Activated T-helper 2 cell treated with anti-CD3 and anti-CD28 coated beads, Interferon-gamma antibody, Interleukin-2, Interleukin-4, amounts not matched to agents 10 μg/mL and 5 μg/mL and 100 μg/mL, durations not matched to agents 14 hours and 24 hours and 36 hours (primary cell): Measurements from ENCODE around the gene EPB41L1. TPM values are rescaled to one million over a fixed set of nuclear protein-coding genes. Genes with fewer than 3 reads are reported as not detected.

Experiments
- DNase-seq: peaks from one replicate; pipeline ENCODE4 v3.0.0; 2021; ENCODE audit warnings: low spot score
- H3K27ac Mint-ChIP-seq: one replicate; pipeline ENCODE4 v1.8.0; 2021; ENCODE audit warnings: mixed read lengths
- H3K27me3 Mint-ChIP-seq: one replicate; pipeline ENCODE4 v1.8.0; 2021; ENCODE audit warnings: low read depth, mixed read lengths
- H3K36me3 Mint-ChIP-seq: one replicate; pipeline ENCODE4 v1.8.0; 2021; ENCODE audit warnings: low read depth, mixed read lengths
- H3K4me1 Mint-ChIP-seq: one replicate; pipeline ENCODE4 v1.8.0; 2021; ENCODE audit warnings: low read depth, mixed read lengths
- H3K4me3 Mint-ChIP-seq: one replicate; pipeline ENCODE4 v1.8.0; 2021; ENCODE audit warnings: low read depth, mild to moderate bottlenecking, moderate library complexity, mixed read lengths
- H3K9me3 Mint-ChIP-seq: one replicate; pipeline ENCODE4 v1.8.0; 2021; ENCODE audit warnings: mixed read lengths
- intact Hi-C: fragments of 100-400 bp; cut with micrococcal nuclease; formaldehyde crosslinking; loops from one replicate; pipeline ENCODE4 v1.15.1; 2023
- total RNA-seq: library from RNA; stranded (reverse); gene quantifications from 2 replicates; pipeline ENCODE4 v1.2.3, GENCODE V29; 2022

The EPB41L1 gene
- total RNA-seq, 1 donor from 2014 or later, result 0.41 TPM

GRCh38 chr20:36213362-36213761 lies 58.8 kb downstream of the EPB41L1 start:
- Mint-ChIP-seq H3K27me3 (peaks cover 8% of the 10 kb centered on the region), H3K27ac (no peak overlapping the region), H3K36me3 (no peaks in the 10 kb centered on the region), H3K9me3 (no peaks in the 10 kb centered on the region), H3K4me3 (no peak overlapping the region), H3K4me1 (no peaks in the 10 kb centered on the region)
- intact Hi-C loops, result no loop called here
- DNase-seq, result no peak

GRCh38 chr20:36214684-36215256 lies 60.2 kb downstream of the EPB41L1 start:
- Mint-ChIP-seq H3K27me3 (peaks cover 8% of the 10 kb centered on the region), H3K27ac (no peak overlapping the region), H3K4me1 (no peaks in the 10 kb centered on the region), H3K36me3 (no peaks in the 10 kb centered on the region), H3K9me3 (no peaks in the 10 kb centered on the region), H3K4me3 (no peak overlapping the region)
- intact Hi-C loops, result no loop called here
- DNase-seq, result no peak

- no peak for DNase-seq
- H3K27me3 Mint-ChIP-seq, result peaks cover 8% of the 10 kb centered on the region
- no peaks in the 10 kb centered on the region for H3K36me3 Mint-ChIP-seq
- no peak overlapping the region for H3K27ac Mint-ChIP-seq
- intact Hi-C loops, result no loop called here
- no peaks in the 10 kb centered on the region for H3K9me3 Mint-ChIP-seq
- H3K4me3 Mint-ChIP-seq, result no peak overlapping the region
- no peaks in the 10 kb centered on the region for H3K4me1 Mint-ChIP-seq
Measured at GRCh38 chr20:36215778-36216177, 61.2 kb downstream of the EPB41L1 start.

- no peaks in the 10 kb centered on the region for H3K9me3 Mint-ChIP-seq
- peaks cover 8% of the 10 kb centered on the region for H3K27me3 Mint-ChIP-seq
- intact Hi-C loops, result no loop called here
- no peak overlapping the region for H3K4me3 Mint-ChIP-seq
- H3K36me3 Mint-ChIP-seq, result no peaks in the 10 kb centered on the region
- no peak overlapping the region for H3K27ac Mint-ChIP-seq
- DNase-seq, result no peak
- no peaks in the 10 kb centered on the region for H3K4me1 Mint-ChIP-seq
Measured at GRCh38 chr20:36216314-36217025, 61.9 kb downstream of the EPB41L1 start.

- H3K27ac Mint-ChIP-seq, result no peak overlapping the region
- H3K4me1 Mint-ChIP-seq, result no peaks in the 10 kb centered on the region
- H3K9me3 Mint-ChIP-seq, result no peaks in the 10 kb centered on the region
- H3K27me3 Mint-ChIP-seq, result peaks cover 8% of the 10 kb centered on the region
- intact Hi-C loops, result no loop called here
- H3K4me3 Mint-ChIP-seq, result no peak overlapping the region
- H3K36me3 Mint-ChIP-seq, result no peaks in the 10 kb centered on the region
- no peak for DNase-seq
Measured at GRCh38 chr20:36217226-36217625, 62.7 kb downstream of the EPB41L1 start.

- H3K27ac Mint-ChIP-seq, result no peak overlapping the region
- no peak for DNase-seq
- no peaks in the 10 kb centered on the region for H3K9me3 Mint-ChIP-seq
- no peak overlapping the region for H3K4me3 Mint-ChIP-seq
- intact Hi-C loops, result no loop called here
- H3K36me3 Mint-ChIP-seq, result no peaks in the 10 kb centered on the region
- H3K4me1 Mint-ChIP-seq, result no peaks in the 10 kb centered on the region
- peaks cover 8% of the 10 kb centered on the region for H3K27me3 Mint-ChIP-seq
Measured at GRCh38 chr20:36218380-36219064, 64.0 kb downstream of the EPB41L1 start.

GRCh38 chr20:36219671-36220220 lies 65.2 kb downstream of the EPB41L1 start:
- no peaks in the 10 kb centered on the region for H3K9me3 Mint-ChIP-seq
- intact Hi-C loops, result no loop called here
- no peak overlapping the region for H3K27ac Mint-ChIP-seq

GRCh38 chr20:36225666-36226065 lies 71.1 kb downstream of the EPB41L1 start:
- Mint-ChIP-seq H3K27ac (no peak overlapping the region), H3K9me3 (no peaks in the 10 kb centered on the region), H3K27me3 (peaks cover 7% of the 10 kb centered on the region), H3K4me1 (peaks cover 8% of the 10 kb centered on the region), H3K36me3 (no peaks in the 10 kb centered on the region), H3K4me3 (no peak overlapping the region)
- intact Hi-C loops, result no loop called here
- DNase-seq, result no peak

More at GRCh38 chr20:36219671-36220220, 65.2 kb downstream of the EPB41L1 start:
- Mint-ChIP-seq H3K4me1 (no peaks in the 10 kb centered on the region), H3K27me3 (peaks cover 8% of the 10 kb centered on the region), H3K36me3 (no peaks in the 10 kb centered on the region), H3K4me3 (no peak overlapping the region)
- no peak for DNase-seq

GRCh38 chr20:36228770-36229169 lies 74.2 kb downstream of the EPB41L1 start:
- Mint-ChIP-seq H3K27ac (no peak overlapping the region), H3K27me3 (peaks cover 7% of the 10 kb centered on the region), H3K4me1 (peaks cover 10% of the 10 kb centered on the region), H3K36me3 (no peaks in the 10 kb centered on the region), H3K4me3 (no peak overlapping the region), H3K9me3 (no peaks in the 10 kb centered on the region)
- intact Hi-C loops, result no loop called here
- no peak for DNase-seq

- H3K27me3 Mint-ChIP-seq, result peaks cover 7% of the 10 kb centered on the region
- H3K4me1 Mint-ChIP-seq, result peaks cover 10% of the 10 kb centered on the region
- H3K4me3 Mint-ChIP-seq, result no peak overlapping the region
- H3K27ac Mint-ChIP-seq, result no peak overlapping the region
- intact Hi-C loops, result no loop called here
- no peaks in the 10 kb centered on the region for H3K36me3 Mint-ChIP-seq
- no peaks in the 10 kb centered on the region for H3K9me3 Mint-ChIP-seq
- DNase-seq, result no peak
Measured at GRCh38 chr20:36230019-36230418, 75.5 kb downstream of the EPB41L1 start.

- peaks cover 2% of the 10 kb centered on the region for H3K27me3 Mint-ChIP-seq
- no peak overlapping the region for H3K4me3 Mint-ChIP-seq
- intact Hi-C loops, result no loop called here
- no peak for DNase-seq
- peaks cover 14% of the 10 kb centered on the region for H3K4me1 Mint-ChIP-seq
- H3K36me3 Mint-ChIP-seq, result no peaks in the 10 kb centered on the region
- H3K27ac Mint-ChIP-seq, result no peak overlapping the region
- H3K9me3 Mint-ChIP-seq, result no peaks in the 10 kb centered on the region
Measured at GRCh38 chr20:36231331-36231730, 76.8 kb downstream of the EPB41L1 start.

GRCh38 chr20:36234771-36235320 lies 80.3 kb downstream of the EPB41L1 start:
- H3K4me1 Mint-ChIP-seq, result peaks cover 27% of the 10 kb centered on the region
- no peak overlapping the region for H3K27ac Mint-ChIP-seq
- no peak overlapping the region for H3K4me3 Mint-ChIP-seq
- no peak for DNase-seq
- H3K36me3 Mint-ChIP-seq, result peaks cover 25% of the 10 kb centered on the region
- H3K9me3 Mint-ChIP-seq, result no peaks in the 10 kb centered on the region
- intact Hi-C loops, result no loop called here
- H3K27me3 Mint-ChIP-seq, result no peaks in the 10 kb centered on the region
